Astrocyte (in vitro differentiated cells and primary cell): ENCODE results near the gene SLC66A1.

Experiments
- CTCF ChIP-seq: IDR thresholded peaks from 2 replicates; pipeline ENCODE4 v1.5.1; 2011; ENCODE audit warnings: low read depth, mild to moderate bottlenecking, inconsistent platforms, low read length, moderate library complexity; ENCODE audit not compliant: insufficient read depth
- EZH2 ChIP-seq: IDR thresholded peaks from 2 replicates; pipeline ENCODE4 v1.6.1; 2012; ENCODE audit warnings: mild to moderate bottlenecking, low read length, inconsistent platforms; ENCODE audit not compliant: insufficient read depth

GRCh38 chr1:19312782-19313635, 883 bp downstream of the SLC66A1 start:
- TF ChIP-seq CTCF (no peak), EZH2 (no peak)
